Karpas-422 (cell line): ENCODE data around the gene DNHD1. TPM values are rescaled to one million over a fixed set of nuclear protein-coding genes. Genes with fewer than 3 reads are reported as not detected.

Experiments
- DNase-seq: peaks from one replicate; pipeline ENCODE4 v3.0.0-alpha.2; 2015
- H2AFZ ChIP-seq: fragments of 200-600 bp; sonication (generic); 2 replicates; pipeline ENCODE4 v1.6.1; 2014; ENCODE audit warnings: antibody characterized with exemption, low read length, mixed read lengths
- H3K27ac ChIP-seq: fragments of 200-600 bp; sonication (generic); 2 replicates; pipeline ENCODE4 v1.5.1; 2014; ENCODE audit warnings: mild to moderate bottlenecking, low read length, moderate library complexity
- H3K27me3 ChIP-seq: fragments of 200-600 bp; sonication (generic); 2 replicates; pipeline ENCODE4 v1.6.1; 2014; ENCODE audit warnings: low read length, mixed read lengths
- H3K36me3 ChIP-seq: fragments of 200-600 bp; sonication (generic); 2 replicates; pipeline ENCODE4 v1.6.1; 2014; ENCODE audit warnings: low read length, mixed read lengths; ENCODE audit not compliant: insufficient read depth
- H3K4me1 ChIP-seq: fragments of 200-600 bp; sonication (generic); 2 replicates; pipeline ENCODE4 v1.6.1; 2014; ENCODE audit warnings: mild to moderate bottlenecking, low read length, mixed read lengths
- H3K4me2 ChIP-seq: fragments of 200-600 bp; sonication (generic); 2 replicates; pipeline ENCODE4 v1.6.1; 2014; ENCODE audit warnings: low read length, low read depth, mild to moderate bottlenecking; ENCODE audit not compliant: poor library complexity, severe bottlenecking
- H3K4me3 ChIP-seq: fragments of 200-600 bp; sonication (generic); 2 replicates; pipeline ENCODE4 v1.5.1; 2014; ENCODE audit warnings: mild to moderate bottlenecking, antibody characterized with exemption, low read length, mixed read lengths
- H3K79me2 ChIP-seq: fragments of 200-600 bp; sonication (generic); 2 replicates; pipeline ENCODE4 v1.6.1; 2014; ENCODE audit warnings: mild to moderate bottlenecking, low read length, mixed read lengths
- H3K9ac ChIP-seq: fragments of 200-600 bp; sonication (generic); 2 replicates; pipeline ENCODE4 v1.6.0; 2014; ENCODE audit warnings: low read length
- H3K9me2 ChIP-seq: fragments of 200-600 bp; sonication (generic), shearing (Covaris generic); replicated peaks from 2 replicates; pipeline ENCODE4 v1.6.0; 2014; ENCODE audit warnings: mild to moderate bottlenecking, low read length, moderate library complexity; ENCODE audit not compliant: insufficient read depth
- H3K9me3 ChIP-seq: fragments of 300-700, 200-600 bp; sonication (generic); 2 replicates; pipeline ENCODE4 v1.6.1; 2014; ENCODE audit warnings: low read length, mixed read lengths
- H4K20me1 ChIP-seq: fragments of 200-600 bp; sonication (generic); 2 replicates; pipeline ENCODE4 v1.6.1; 2014; ENCODE audit warnings: mild to moderate bottlenecking, antibody characterized with exemption, low read length, low read depth; ENCODE audit not compliant: insufficient read depth
- total RNA-seq: library from RNA; depleted of rRNA; stranded (reverse); fragments of >200 nt; shearing (Covaris generic); gene quantifications from 2 replicates; pipeline ENCODE4 v1.2.3, GENCODE V29; 2014; ENCODE audit warnings: low replicate concordance

The DNHD1 gene
- total RNA-seq, 1 experiment from 2014 or later, result 40.3 TPM

DNA sequence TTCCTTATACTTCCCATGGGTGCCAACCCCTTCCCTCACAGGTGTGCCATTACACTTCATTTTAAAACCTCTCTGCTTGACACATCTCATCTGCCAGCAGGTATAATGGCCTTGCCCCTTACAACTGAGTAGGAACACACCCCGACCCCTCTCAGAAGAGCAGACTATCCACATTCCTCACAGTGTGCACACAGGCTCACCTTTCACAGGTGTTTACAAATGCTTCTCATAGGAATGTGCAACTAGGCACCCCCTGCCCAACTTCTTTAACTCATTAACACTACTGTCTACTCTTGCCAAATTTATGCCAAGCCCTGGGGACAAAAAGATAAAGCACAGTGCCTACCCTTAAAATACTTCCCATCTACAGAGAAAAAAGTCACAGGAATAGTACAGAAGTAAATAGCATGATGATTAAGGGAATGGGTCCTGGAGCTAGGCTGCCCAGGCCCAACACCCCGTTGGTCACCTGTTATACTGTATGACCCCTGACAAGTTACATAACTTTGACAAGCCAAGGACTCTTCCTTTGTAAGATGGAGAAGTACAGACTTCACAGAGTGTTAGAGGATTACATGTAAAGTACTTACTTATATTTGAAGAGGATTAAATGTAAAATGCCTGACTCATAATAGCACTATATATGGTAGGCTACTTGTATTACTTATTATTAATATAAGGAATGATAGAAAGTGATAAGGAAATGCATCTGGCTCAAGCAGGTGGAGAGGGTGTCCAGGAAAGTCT lies 38.6 kb upstream of the DNHD1 start:
- Histone ChIP-seq H3K4me3 (no peak overlapping the region), H2AFZ (no peak overlapping the region), H4K20me1 (no peaks in the 10 kb centered on the region), H3K9me3 (no peaks in the 10 kb centered on the region), H3K9me2 (no peaks in the 10 kb centered on the region), H3K9ac (no peak overlapping the region), H3K27me3 (no peaks in the 10 kb centered on the region), H3K36me3 (no peaks in the 10 kb centered on the region), H3K4me1 (peaks cover 16% of the 10 kb centered on the region), H3K27ac (no peak overlapping the region), H3K79me2 (no peaks in the 10 kb centered on the region), H3K4me2 (no peak overlapping the region)
- no peak for DNase-seq

DNA sequence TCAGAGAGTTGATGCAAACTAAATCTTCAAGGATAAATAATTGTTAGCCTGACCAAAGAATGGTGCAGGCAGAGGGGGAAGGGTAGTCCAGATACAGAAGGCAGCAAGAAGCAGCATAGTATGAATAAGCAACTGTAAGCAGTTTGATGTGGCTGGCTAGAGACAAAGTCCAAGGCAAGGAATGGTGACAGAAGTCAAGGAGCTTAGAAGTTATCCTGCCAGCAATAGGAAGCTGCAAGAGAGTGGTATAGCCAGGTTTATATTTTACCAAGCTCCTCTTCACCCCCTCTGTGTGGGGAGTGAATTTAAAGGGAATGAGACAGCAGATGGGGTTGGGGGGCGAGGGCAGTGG lies 38.0 kb upstream of the DNHD1 start:
- H3K9ac ChIP-seq, result no peak overlapping the region
- DNase-seq, result no peak
- no peaks in the 10 kb centered on the region for H3K9me2 ChIP-seq
- no peak overlapping the region for H3K4me2 ChIP-seq
- no peaks in the 10 kb centered on the region for H3K36me3 ChIP-seq
- H4K20me1 ChIP-seq, result no peaks in the 10 kb centered on the region
- H3K4me3 ChIP-seq, result no peak overlapping the region
- no peaks in the 10 kb centered on the region for H3K9me3 ChIP-seq
- no peak overlapping the region for H2AFZ ChIP-seq
- no peaks in the 10 kb centered on the region for H3K27me3 ChIP-seq
- H3K27ac ChIP-seq, result no peak overlapping the region
- H3K4me1 ChIP-seq, result peaks cover 16% of the 10 kb centered on the region
- no peaks in the 10 kb centered on the region for H3K79me2 ChIP-seq

DNA sequence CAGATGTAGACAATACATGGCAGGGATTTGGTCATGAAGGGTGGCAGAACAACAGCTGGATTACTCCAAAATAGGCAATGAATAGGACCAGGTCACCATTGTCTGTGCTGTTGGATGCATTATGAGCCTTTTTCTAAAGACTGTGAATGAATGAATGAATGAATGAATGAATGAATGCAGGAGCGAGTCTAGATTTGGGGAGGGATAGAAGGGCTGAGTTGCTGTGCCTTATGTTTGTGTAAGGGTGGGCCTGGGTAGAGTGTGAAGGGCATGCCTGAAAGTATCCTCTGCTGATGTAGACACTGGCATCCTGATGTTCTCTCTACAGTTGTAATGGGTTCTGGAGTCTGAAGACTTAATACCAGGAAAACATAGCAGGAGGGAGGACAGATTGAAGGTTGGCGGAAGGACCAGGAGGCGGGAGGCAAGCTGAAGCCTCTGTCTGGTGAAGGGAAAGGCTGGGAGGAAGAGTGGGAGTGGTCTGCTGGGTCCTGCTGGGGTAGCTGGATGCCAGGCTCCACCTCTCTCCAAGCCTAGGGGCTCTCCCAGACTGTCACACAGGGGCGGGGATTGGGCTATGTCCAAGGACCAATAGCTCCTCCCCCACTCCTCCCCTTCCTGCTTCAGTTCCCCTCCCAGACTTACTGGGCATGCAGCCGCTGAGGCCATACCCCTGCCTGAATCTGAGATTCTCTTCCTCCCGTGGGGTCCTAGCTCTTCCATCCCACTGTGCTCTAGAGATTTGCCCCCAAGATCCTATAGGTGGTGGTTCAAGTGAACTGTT lies 28.2 kb upstream of the DNHD1 start:
- Histone ChIP-seq H3K27ac (no peak overlapping the region), H3K79me2 (no peaks in the 10 kb centered on the region), H3K4me2 (no peak overlapping the region), H3K36me3 (no peaks in the 10 kb centered on the region), H4K20me1 (0 out of 2 replicates have a peak, but pooled peaks cover 3% of the 10 kb centered on the region), H3K4me1 (peaks cover 10% of the 10 kb centered on the region), H3K9me3 (no peaks in the 10 kb centered on the region), H3K4me3 (no peak overlapping the region), H3K27me3 (no peaks in the 10 kb centered on the region), H2AFZ (no peak overlapping the region), H3K9ac (0 out of 2 replicates have a peak overlapping the region, but pooled peaks have one; percentile 21), H3K9me2 (no peaks in the 10 kb centered on the region)
- peak; percentile 68 for DNase-seq

DNA sequence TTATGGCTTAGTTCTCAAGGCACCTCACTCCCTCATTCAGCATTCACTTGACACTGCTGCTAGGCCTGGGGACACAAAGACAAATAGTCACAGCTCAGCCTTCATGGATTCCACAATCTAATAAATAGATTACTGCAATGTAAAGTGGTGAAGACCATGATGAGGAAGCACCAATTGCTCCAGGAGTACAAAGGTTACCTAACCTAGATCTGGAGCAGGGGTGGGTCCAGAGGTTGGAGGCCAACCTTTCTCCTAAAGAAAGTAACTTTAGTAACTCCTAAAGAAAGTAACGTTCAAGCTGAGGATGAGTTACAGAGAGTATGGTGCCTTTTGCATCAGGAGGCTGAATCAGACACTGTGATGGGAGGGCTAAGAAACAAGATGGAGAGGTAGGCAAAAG lies 27.5 kb upstream of the DNHD1 start:
- H3K9me3 ChIP-seq, result no peaks in the 10 kb centered on the region

DNA sequence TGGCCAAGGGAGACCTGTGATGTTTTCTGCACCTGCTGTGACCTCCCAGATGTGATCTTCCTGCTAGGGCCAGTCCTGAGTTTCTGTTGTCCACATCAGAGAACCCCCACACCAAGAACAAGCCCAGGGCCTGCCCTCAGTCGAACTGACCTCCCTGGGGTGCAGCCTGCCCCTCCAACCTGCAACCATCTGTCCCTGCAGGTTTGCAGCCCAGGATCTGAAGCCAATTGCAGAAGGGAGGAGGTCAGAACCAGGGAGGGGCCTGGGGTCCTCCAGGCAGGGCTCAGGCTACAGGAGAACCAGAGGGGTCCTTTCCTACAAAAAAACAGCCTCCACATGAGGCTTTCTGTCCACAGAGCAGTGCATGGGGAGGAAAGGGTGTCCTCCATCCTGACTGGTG lies 24.1 kb upstream of the DNHD1 start:
- no peaks in the 10 kb centered on the region; the same call in 1 of the 2 replicates for H3K36me3 ChIP-seq
- no peaks in the 10 kb centered on the region for H3K9me2 ChIP-seq
- peak overlapping the region; percentile 72; the same call in 1 of the 2 replicates for H3K4me3 ChIP-seq
- H3K79me2 ChIP-seq, result no peaks in the 10 kb centered on the region
- H3K9ac ChIP-seq, result peak overlapping the region; percentile 75
- H3K9me3 ChIP-seq, result no peaks in the 10 kb centered on the region
- DNase-seq, result no peak
- 0 out of 2 replicates have a peak, but pooled peaks cover 3% of the 10 kb centered on the region for H4K20me1 ChIP-seq
- H3K4me2 ChIP-seq, result peak overlapping the region; percentile 75
- H3K4me1 ChIP-seq, result peaks cover 16% of the 10 kb centered on the region
- no peaks in the 10 kb centered on the region for H3K27me3 ChIP-seq
- no peak overlapping the region for H2AFZ ChIP-seq
- H3K27ac ChIP-seq, result no peak overlapping the region

More for the DNA sequence above, 27.5 kb upstream of the DNHD1 start:
- Histone ChIP-seq H3K9me2 (no peaks in the 10 kb centered on the region), H3K36me3 (no peaks in the 10 kb centered on the region), H3K4me3 (no peak overlapping the region), H3K79me2 (no peaks in the 10 kb centered on the region), H3K9ac (0 out of 2 replicates have a peak overlapping the region, but pooled peaks have one; percentile 21), H4K20me1 (0 out of 2 replicates have a peak, but pooled peaks cover 3% of the 10 kb centered on the region), H3K4me2 (no peak overlapping the region), H3K4me1 (peaks cover 16% of the 10 kb centered on the region), H3K27ac (no peak overlapping the region), H2AFZ (no peak overlapping the region), H3K27me3 (no peaks in the 10 kb centered on the region)
- no peak for DNase-seq

DNA sequence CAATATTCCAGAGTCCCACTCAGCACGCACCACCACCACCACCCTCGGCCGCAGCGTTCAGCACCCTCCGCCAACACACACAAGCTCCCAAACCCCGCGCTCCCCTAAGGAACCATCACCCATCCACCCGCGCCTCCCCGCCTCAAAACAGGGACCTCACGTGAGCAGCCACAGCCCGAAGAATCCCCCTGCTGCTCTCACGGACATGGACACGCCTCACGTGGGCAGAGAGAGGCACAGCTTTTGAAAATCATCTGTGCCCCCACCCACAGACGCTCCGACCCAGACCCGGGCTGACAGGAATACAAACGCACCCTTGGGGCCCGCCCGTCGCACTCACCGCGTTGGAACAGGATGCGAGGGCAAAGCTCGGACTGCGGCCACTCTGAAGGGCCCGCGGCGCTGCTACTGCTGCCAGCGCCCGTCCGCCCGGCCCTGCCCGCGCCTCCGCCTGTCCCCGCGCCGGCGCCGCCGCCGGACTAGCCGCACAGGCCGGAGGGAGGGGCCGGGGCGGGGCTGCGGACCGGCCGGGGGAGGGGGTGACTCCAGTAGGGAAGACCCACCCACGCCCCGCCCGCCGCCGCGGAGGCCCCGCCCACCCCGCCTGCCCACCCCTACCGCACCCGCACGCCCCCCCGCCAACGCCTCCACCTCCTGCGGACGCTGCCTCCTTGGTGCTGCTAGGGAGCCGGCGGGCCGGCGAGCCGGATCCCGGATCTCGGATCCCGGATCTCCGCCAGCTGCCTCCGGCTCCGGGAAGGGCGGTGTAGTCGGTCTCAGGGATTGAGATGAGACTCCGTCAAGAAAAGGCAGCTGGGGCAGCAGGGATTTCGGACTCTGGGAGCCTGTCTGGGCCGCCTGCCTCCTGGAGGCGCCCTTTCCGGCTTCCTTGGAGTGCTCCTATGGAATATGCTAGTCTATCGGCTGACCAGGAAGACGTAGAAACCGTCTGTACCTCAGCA lies 23.3 kb upstream of the DNHD1 start, which contains the start of gene TRIM3:
TSS of gene TRIM3 (minus strand) at position 491 of the 962 bp plus-strand sequence. CDS start 8,246 bp downstream, outside the sequence.
- H3K27ac ChIP-seq, result no peak within 1 kb of the TSS
- no peaks in the 10 kb centered on the region for H3K27me3 ChIP-seq
- no peaks in the 10 kb centered on the region; the same call in 1 of the 2 replicates for H3K36me3 ChIP-seq
- H3K9me3 ChIP-seq, result no peaks in the 10 kb centered on the region
- H3K4me1 ChIP-seq, result peaks cover 16% of the 10 kb centered on the region
- H3K9me2 ChIP-seq, result no peaks in the 10 kb centered on the region
- H3K9ac ChIP-seq, result peak within 1 kb of the TSS; percentile 75
- H4K20me1 ChIP-seq, result 0 out of 2 replicates have a peak, but pooled peaks cover 3% of the 10 kb centered on the region
- H3K4me3 ChIP-seq, result peak within 1 kb of the TSS; percentile 72
- H2AFZ ChIP-seq, result peak within 1 kb of the TSS; percentile 82
- no peaks in the 10 kb centered on the region for H3K79me2 ChIP-seq
- H3K4me2 ChIP-seq, result peak within 1 kb of the TSS; percentile 75
- peak; percentile 89 for DNase-seq

DNA sequence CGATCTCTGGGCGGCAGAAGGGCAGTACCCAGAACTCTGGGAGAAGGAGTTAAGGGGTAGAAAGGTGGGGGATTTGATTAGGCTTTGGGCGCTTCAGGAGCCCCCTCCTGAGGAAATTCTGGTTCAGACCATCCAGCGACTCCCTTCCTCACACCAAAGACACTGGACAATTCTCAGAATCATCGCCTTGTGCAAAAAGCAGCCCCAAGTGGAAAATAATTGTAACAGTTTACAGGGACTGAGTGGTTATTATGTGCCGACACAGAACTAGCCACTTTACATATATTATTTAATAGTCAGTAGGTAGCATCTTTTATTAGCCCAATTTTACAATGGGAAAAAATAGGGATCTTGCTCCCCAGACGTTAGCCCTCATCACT lies 22.7 kb upstream of the DNHD1 start:
- Histone ChIP-seq H2AFZ (no peak overlapping the region), H3K36me3 (peaks cover 3% of the 10 kb centered on the region; the same call in 1 of the 2 replicates), H3K9me3 (no peaks in the 10 kb centered on the region), H3K27me3 (no peaks in the 10 kb centered on the region), H3K4me3 (peak overlapping the region; percentile 63; the same call in 1 of the 2 replicates), H4K20me1 (peaks cover 3% of the 10 kb centered on the region; the same call in 1 of the 2 replicates), H3K27ac (no peak overlapping the region), H3K4me1 (peaks cover 14% of the 10 kb centered on the region), H3K4me2 (peak overlapping the region; percentile 67), H3K9me2 (no peaks in the 10 kb centered on the region), H3K79me2 (peaks cover 4% of the 10 kb centered on the region), H3K9ac (peak overlapping the region; percentile 55)
- no peak for DNase-seq
